Measurements from ENCODE around the gene PTPA. TPM values are rescaled to one million over a fixed set of nuclear protein-coding genes. Genes with fewer than 3 reads are reported as not detected.

The PTPA gene
- total RNA-seq, 2 donors from 2014 or later, result 81.3 to 89.9 TPM

DNA sequence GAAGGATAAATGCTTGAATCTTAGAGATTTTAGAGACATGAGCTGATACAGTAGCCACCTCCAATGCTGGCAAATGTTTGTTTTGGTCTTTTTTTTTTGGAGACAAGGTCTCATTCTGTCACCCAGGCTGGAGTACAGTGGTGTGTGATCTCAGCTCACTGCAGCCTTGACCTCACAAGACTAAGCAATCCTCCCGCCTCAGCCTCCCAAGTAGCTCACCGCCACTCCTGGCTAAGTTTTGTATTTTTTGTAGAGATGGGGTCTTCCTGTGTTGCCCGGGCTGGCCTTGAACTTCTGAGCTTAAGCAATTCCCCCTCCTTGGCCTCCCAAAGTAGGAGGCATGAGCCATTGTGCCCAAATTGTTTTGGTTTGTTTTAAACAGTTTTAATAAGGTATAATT, 37.1 kb upstream of the PTPA start:
- Histone ChIP-seq H3K27me3 (no peaks in the 10 kb centered on the region), H3K9me3 (no peaks in the 10 kb centered on the region), H3K4me3 (no peak overlapping the region), H3K27ac (no peak overlapping the region), H3K36me3 (no peaks in the 10 kb centered on the region), H3K4me1 (peaks cover 0 to 12% of the 10 kb centered on the region in 2 donors)
- no peak for DNase-seq (ENCODE audit: low spot score)
- TF ChIP-seq, protein P1, sequence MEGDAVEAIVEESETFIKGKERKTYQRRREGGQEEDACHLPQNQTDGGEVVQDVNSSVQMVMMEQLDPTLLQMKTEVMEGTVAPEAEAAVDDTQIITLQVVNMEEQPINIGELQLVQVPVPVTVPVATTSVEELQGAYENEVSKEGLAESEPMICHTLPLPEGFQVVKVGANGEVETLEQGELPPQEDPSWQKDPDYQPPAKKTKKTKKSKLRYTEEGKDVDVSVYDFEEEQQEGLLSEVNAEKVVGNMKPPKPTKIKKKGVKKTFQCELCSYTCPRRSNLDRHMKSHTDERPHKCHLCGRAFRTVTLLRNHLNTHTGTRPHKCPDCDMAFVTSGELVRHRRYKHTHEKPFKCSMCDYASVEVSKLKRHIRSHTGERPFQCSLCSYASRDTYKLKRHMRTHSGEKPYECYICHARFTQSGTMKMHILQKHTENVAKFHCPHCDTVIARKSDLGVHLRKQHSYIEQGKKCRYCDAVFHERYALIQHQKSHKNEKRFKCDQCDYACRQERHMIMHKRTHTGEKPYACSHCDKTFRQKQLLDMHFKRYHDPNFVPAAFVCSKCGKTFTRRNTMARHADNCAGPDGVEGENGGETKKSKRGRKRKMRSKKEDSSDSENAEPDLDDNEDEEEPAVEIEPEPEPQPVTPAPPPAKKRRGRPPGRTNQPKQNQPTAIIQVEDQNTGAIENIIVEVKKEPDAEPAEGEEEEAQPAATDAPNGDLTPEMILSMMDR (IDR thresholded peaks at IDR 0.05), result no peak

DNA sequence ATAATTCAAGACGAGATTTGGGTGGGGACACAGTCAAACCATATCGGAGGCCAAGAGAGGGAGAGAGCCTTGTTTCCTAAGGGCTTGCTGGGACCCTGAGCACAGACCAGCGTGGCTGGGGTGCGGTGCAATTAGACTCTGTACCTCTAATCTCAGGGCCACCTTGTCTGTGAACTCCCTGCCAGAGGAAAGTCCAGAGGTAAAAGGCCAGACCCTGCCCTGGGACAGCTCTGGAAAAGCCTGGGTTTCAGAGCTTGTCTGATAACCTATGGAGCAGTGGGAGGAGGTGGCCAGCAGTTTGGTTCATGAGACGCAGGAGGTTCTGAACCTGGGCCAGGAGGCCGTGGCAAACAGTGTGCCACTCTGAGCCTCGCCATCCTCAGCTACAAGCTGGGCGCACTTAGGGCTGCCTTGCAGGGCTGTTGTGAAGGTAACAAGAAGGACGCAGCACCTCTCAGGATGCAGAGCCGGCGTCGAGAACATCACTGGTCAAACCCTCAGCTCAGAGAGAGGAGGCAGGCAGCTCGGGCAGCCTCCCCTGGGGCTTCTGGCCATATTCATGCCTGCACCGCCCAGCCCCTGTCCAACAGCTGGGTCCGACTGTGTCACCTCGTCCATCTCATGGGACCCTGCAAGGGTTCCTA, 35.1 kb upstream of the PTPA start:
- DNase-seq (ENCODE audit: low spot score), result no peak
- TF ChIP-seq, protein P1 (IDR thresholded peaks at IDR 0.05), result no peak

DNA sequence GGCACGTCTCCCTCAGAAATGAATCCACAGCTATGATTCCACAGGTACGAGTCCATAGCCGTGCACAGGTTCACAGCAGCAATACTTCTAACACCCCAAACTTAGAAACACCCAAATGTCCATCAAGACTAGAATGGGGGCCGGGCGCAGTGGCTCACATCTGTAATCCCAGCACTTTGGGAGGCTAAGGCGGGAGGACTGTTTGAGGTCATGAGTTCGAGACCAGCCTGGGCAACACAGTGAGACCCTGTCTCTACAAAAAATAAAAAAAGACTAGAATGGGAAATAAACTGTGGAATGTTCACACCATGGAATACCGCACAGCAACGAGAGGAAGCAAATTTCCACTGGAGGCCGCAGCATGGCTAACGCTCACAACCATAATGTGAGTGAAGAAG, 34.6 kb upstream of the PTPA start:
- TF ChIP-seq, protein P1 (IDR thresholded peaks at IDR 0.05), result no peak
- no peak overlapping the region for H3K27ac ChIP-seq
- peaks cover 0 to 10% of the 10 kb centered on the region in 2 donors for H3K4me1 ChIP-seq
- H3K9me3 ChIP-seq, result no peaks in the 10 kb centered on the region
- no peak for DNase-seq (ENCODE audit: low spot score)
- no peaks in the 10 kb centered on the region for H3K27me3 ChIP-seq
- no peaks in the 10 kb centered on the region for H3K36me3 ChIP-seq
- no peak overlapping the region for H3K4me3 ChIP-seq

More for the DNA sequence above, 35.1 kb upstream of the PTPA start:
- H3K27me3 ChIP-seq, result no peaks in the 10 kb centered on the region
- H3K27ac ChIP-seq, result no peak overlapping the region
- no peaks in the 10 kb centered on the region for H3K36me3 ChIP-seq
- H3K9me3 ChIP-seq, result no peaks in the 10 kb centered on the region
- H3K4me3 ChIP-seq, result no peak overlapping the region
- peaks cover 0 to 8% of the 10 kb centered on the region in 2 donors for H3K4me1 ChIP-seq

DNA sequence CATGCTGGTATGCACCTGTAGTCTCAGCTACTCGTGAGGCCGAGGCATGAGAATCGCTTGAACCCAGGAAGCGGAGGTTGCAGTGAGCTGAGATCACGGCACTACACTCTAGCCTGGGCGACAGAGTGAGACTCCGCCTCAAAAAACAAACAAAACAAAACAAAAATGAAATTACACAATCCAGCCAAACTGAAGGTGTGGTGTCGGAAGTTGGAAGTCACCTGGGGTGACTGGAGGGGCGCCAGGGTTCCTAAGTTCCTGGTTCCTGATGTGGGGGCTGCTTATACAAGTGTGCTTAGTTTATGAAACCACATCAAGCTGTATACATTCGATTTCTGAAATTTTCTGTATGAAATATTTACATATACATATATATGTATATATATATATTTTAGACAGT, 34.0 kb upstream of the PTPA start:
- H3K9me3 ChIP-seq, result no peaks in the 10 kb centered on the region
- H3K4me1 ChIP-seq, result peaks cover 0 to 16% of the 10 kb centered on the region in 2 donors
- no peaks in the 10 kb centered on the region for H3K27me3 ChIP-seq
- DNase-seq (ENCODE audit: low spot score), result no peak
- no peaks in the 10 kb centered on the region for H3K36me3 ChIP-seq
- no peak overlapping the region for H3K4me3 ChIP-seq
- TF ChIP-seq, protein P1 (IDR thresholded peaks at IDR 0.05), result no peak
- no peak overlapping the region for H3K27ac ChIP-seq

DNA sequence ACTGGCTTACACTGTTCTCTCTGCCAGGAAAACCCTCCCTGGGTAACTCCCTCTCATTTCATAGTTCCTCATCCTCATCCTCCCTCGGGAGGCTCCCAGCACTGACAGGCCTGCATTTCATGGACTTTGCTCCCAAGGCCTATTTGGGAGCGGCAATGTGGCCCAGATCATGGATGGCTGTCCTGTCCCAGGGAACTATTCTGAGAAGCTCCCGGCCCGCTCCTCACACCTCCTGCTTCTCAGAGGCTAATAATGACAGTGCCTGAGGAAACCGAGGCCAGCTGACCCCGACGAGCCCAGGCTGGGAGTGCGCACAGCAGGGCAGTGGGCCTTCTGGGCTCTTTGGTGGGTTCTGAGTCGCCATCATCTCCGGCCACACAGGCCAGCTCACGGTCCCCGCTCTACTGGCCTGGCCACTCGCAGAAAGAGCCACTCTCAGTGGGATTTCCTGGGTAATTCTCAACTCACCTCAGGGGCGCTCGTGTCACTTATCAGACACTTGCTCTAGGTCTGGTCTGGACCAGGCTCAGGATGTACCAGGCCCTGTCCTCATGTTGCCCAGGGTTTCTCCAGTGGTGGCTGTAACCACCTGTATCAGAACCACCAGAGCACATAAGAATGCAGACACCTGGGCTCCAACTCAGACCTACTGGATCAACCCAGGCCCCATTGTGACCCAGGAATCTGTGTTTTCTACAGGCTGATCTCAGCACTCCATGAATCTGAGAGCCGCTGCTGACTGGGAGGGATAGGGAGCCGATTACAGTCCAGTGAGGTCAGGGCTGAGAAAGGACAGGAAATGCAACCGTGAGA, 32.3 kb upstream of the PTPA start:
- no peak overlapping the region for H3K4me3 ChIP-seq
- no peak for DNase-seq (ENCODE audit: low spot score)

More for the DNA sequence above, 32.3 kb upstream of the PTPA start:
- Histone ChIP-seq H3K27me3 (no peaks in the 10 kb centered on the region), H3K27ac (no peak overlapping the region), H3K36me3 (no peaks in the 10 kb centered on the region), H3K4me1 (peaks cover 0 to 22% of the 10 kb centered on the region in 2 donors), H3K9me3 (no peaks in the 10 kb centered on the region)
- TF ChIP-seq, protein P1 (IDR thresholded peaks at IDR 0.05), result no peak

Data from right atrium auricular region (tissue), 2 donors.